ENCODE results near the gene EIF3L. TPM values are rescaled to one million over a fixed set of nuclear protein-coding genes. Genes with fewer than 3 reads are reported as not detected.

The EIF3L gene
- total RNA-seq, 1 experiment from 2014 or later: 582 TPM

- Histone ChIP-seq H3K4me1 (replicated peaks; ENCODE audit: insufficient read depth) (peaks cover 18% of the 10 kb centered on the region), H3K9me2 (ENCODE audit: insufficient read depth) (no peaks in the 10 kb centered on the region), H3K4me3 (peak overlapping the region; percentile 100), H3K4me2 (peak overlapping the region; percentile 86), H3K27ac (no peak overlapping the region), H3K27me3 (ENCODE audit: insufficient read depth, low read depth) (no peaks in the 10 kb centered on the region), H3K79me2 (ENCODE audit: low read depth) (peaks cover 29% of the 10 kb centered on the region), H4K20me1 (ENCODE audit: insufficient read depth) (peaks cover 16% of the 10 kb centered on the region), H3K36me3 (ENCODE audit: low read depth) (no peaks in the 10 kb centered on the region), H3F3A (ENCODE audit: insufficient read depth, low read depth) (peaks cover 42% of the 10 kb centered on the region; the same call in 1 of the 2 replicates), H3K9me3 (ENCODE audit: insufficient read depth, low read depth) (no peaks in the 10 kb centered on the region), H2AFZ (no peak overlapping the region)
- ChIA-PET CTCF (interaction anchor here (0.7 to 2.3 kb wide), 2 partner anchors 11 to 236 kb away, joined by 4 to 21 read pairs; no protein-coding TSS in a partner anchor), POLR2A (ENCODE audit: unreplicated experiment) (interaction anchor here (0.6 to 1.1 kb wide), 5 partner anchors 9 to 478 kb away, joined by 3 to 14 read pairs (median 3); partner anchors contain the start of gene PDXP)
- intact Hi-C loops (cut with micrococcal nuclease; ENCODE audit: unreplicated experiment): loop anchor here (5.0 kb wide), 3 partner anchors 36 to 259 kb away; partner anchors contain the start of genes ANKRD54 and GGA1
- TF ChIP-seq EZH2 (IDR thresholded peaks at IDR 0.05; ENCODE audit: low read depth): no peak
- no peak for TF ChIP-seq CTCF (conservative IDR thresholded peaks at IDR 0.05)
- peak in 1 of 2 experiments; percentile 20 for DNase-seq
- BruUV-seq (replicated peaks): TSS peak; percentile 55
These were observed 42.5 kb upstream of the EIF3L start for GRCh38 chr22:37806409-37807333.

GRCh38 chr22:37807410-37808293 is 41.6 kb upstream of the EIF3L start, which contains the start of gene GCAT:
GCAT (plus strand) TSS chr22:37807934; CDS start chr22:37807968, 34 bp downstream.
- no peak within 1 kb of the TSS for H3K27ac ChIP-seq
- BruUV-seq (replicated peaks): no TSS peak
- intact Hi-C loops (cut with micrococcal nuclease; ENCODE audit: unreplicated experiment): loop anchor here (5.0 kb wide), 3 partner anchors 35 to 260 kb away; partner anchors contain the start of genes ANKRD54 and GGA1
- H3K9me3 ChIP-seq (ENCODE audit: insufficient read depth, low read depth): no peaks in the 10 kb centered on the region
- ChIA-PET POLR2A (ENCODE audit: unreplicated experiment) (interaction anchor here (0.5 to 1.1 kb wide), 19 partner anchors 8 to 478 kb away, joined by 3 to 15 read pairs (median 4); partner anchors contain the start of genes ANKRD54, C22orf23, GGA1 and PDXP), CTCF (interaction anchor here (0.5 to 2.3 kb wide), 10 partner anchors 10 to 299 kb away, joined by 3 to 21 read pairs (median 4); no protein-coding TSS in a partner anchor)
- TF ChIP-seq EZH2 (IDR thresholded peaks at IDR 0.05; ENCODE audit: low read depth): no peak
- TF ChIP-seq CTCF (conservative IDR thresholded peaks at IDR 0.05): no peak
- peaks cover 42% of the 10 kb centered on the region for H3F3A ChIP-seq (ENCODE audit: insufficient read depth, low read depth)
- peak within 1 kb of the TSS; percentile 100 for H3K4me3 ChIP-seq
- H3K4me1 ChIP-seq (replicated peaks; ENCODE audit: insufficient read depth): peaks cover 18% of the 10 kb centered on the region
- H3K79me2 ChIP-seq (ENCODE audit: low read depth): peaks cover 29% of the 10 kb centered on the region
- H3K9me2 ChIP-seq (ENCODE audit: insufficient read depth): no peaks in the 10 kb centered on the region
- H3K36me3 ChIP-seq (ENCODE audit: low read depth): no peaks in the 10 kb centered on the region
- peak within 1 kb of the TSS; percentile 82 for H2AFZ ChIP-seq
- no peaks in the 10 kb centered on the region for H3K27me3 ChIP-seq (ENCODE audit: insufficient read depth, low read depth)
- H4K20me1 ChIP-seq (ENCODE audit: insufficient read depth): peaks cover 16% of the 10 kb centered on the region
- H3K4me2 ChIP-seq: peak within 1 kb of the TSS; percentile 86
- DNase-seq: peak; percentile 96

Measured in PC-9 (cell line).